K562 (cell line): ENCODE measurements around the gene ELOVL1. TPM values are rescaled to one million over a fixed set of nuclear protein-coding genes. Genes with fewer than 3 reads are reported as not detected.

Experiments used
- BCOR ChIP-seq: fragments of 450-650 bp; IDR thresholded peaks from 2 replicates; pipeline ENCODE4 v1.6.1; 2016
- BDP1 ChIP-seq: IDR thresholded peaks from 3 replicates; pipeline ENCODE4 v1.6.1; 2011; ENCODE audit not compliant: insufficient read length, insufficient read depth
- BRD9 ChIP-seq: fragments of 450-650 bp; IDR thresholded peaks from 2 replicates; pipeline ENCODE4 v1.6.1; 2018; ENCODE audit warnings: low read depth; ENCODE audit not compliant: partially characterized antibody
- CBX1 ChIP-seq: sonication (generic); IDR thresholded peaks from 2 replicates; pipeline ENCODE4 v1.6.1; 2016; ENCODE audit warnings: antibody characterized with exemption, low read depth, mild to moderate bottlenecking
- CC2D1A ChIP-seq: fragments of 450-650 bp; IDR thresholded peaks from 2 replicates; pipeline ENCODE4 v1.6.1; 2017; ENCODE audit warnings: mild to moderate bottlenecking
- CXXC5 ChIP-seq: fragments of 250-450 bp; sonication (Bioruptor Pico); IDR thresholded peaks from 2 replicates; pipeline ENCODE4 v1.8.0; 2022; ENCODE audit warnings: inconsistent platforms, mild to moderate bottlenecking, moderate library complexity
- EHMT2 ChIP-seq: fragments of 450-650 bp; IDR thresholded peaks from 2 replicates; pipeline ENCODE4 v1.6.1; 2018; ENCODE audit warnings: antibody characterized with exemption
- EWSR1 ChIP-seq: fragments of 450-650 bp; IDR thresholded peaks from 2 replicates; pipeline ENCODE4 v1.6.1; 2018; ENCODE audit warnings: borderline replicate concordance, mild to moderate bottlenecking, low read depth, moderate library complexity; ENCODE audit not compliant: partially characterized antibody
- GABPB1 ChIP-seq: sonication (generic); formaldehyde crosslinking; IDR thresholded peaks from 2 replicates; pipeline ENCODE4 v1.8.0; 2022; ENCODE audit warnings: mild to moderate bottlenecking, missing genetic modification reagents
- GATAD2A ChIP-seq: fragments of 450-650 bp; IDR thresholded peaks from 2 replicates; pipeline ENCODE4 v1.6.1; 2017
- HES1 ChIP-seq: fragments of 450-650 bp; IDR thresholded peaks from 2 replicates; pipeline ENCODE4 v1.6.1; 2016; ENCODE audit warnings: low read depth, mild to moderate bottlenecking, moderate library complexity
- MXI1 ChIP-seq: IDR thresholded peaks from 2 replicates; pipeline ENCODE4 v1.6.1; 2011; ENCODE audit warnings: low read depth, mild to moderate bottlenecking, improper control_type of control experiment, low read length
- NCOA4 ChIP-seq: fragments of 450-650 bp; IDR thresholded peaks from 2 replicates; pipeline ENCODE4 v1.6.1; 2018; ENCODE audit warnings: mild to moderate bottlenecking; ENCODE audit not compliant: partially characterized antibody
- NFIC ChIP-seq: fragments of 450-650 bp; IDR thresholded peaks from 2 replicates; pipeline ENCODE4 v1.6.1; 2017; ENCODE audit warnings: mild to moderate bottlenecking, inconsistent platforms
- NFRKB ChIP-seq: fragments of 450-650 bp; IDR thresholded peaks from 2 replicates; pipeline ENCODE4 v1.6.1; 2016; ENCODE audit warnings: low read depth
- NR2C1 ChIP-seq, 2 experiments: fragments of 450-650 bp; IDR thresholded peaks; 2 replicates each; pipeline ENCODE4 v1.6.1; 2017; ENCODE audit warnings: mild to moderate bottlenecking in 2 of 2, antibody characterized with exemption in 1 of 2, inconsistent platforms in 1 of 2, missing compliant biosample characterization in 1 of 2, missing genetic modification characterization in 1 of 2
- NR4A1 ChIP-seq, 2 experiments: fragments of 250-450 bp in 1 of 2; fragments of 450-650 bp in 1 of 2; sonication (Bioruptor Pico) in 1 of 2; IDR thresholded peaks; 2 replicates each; pipeline versions ENCODE4 v1.4.0 to v1.6.1; 2016 to 2020; ENCODE audit warnings: mild to moderate bottlenecking in 2 of 2, missing compliant biosample characterization in 1 of 2, missing genetic modification characterization in 1 of 2, moderate library complexity in 1 of 2
- PCBP1 ChIP-seq: fragments of 200-400 bp; formaldehyde crosslinking; IDR thresholded peaks from 2 replicates; pipeline ENCODE4 v1.6.1; 2018; ENCODE audit warnings: mild to moderate bottlenecking, low read depth, low read length; ENCODE audit not compliant: poor library complexity, severe bottlenecking
- RCOR1 ChIP-seq, 2 experiments: IDR thresholded peaks; 2 replicates each; pipeline ENCODE4 v1.6.1; 2012; ENCODE audit warnings: low read depth in 2 of 2, low read length in 2 of 2, borderline replicate concordance in 1 of 2, improper control_type of control experiment in 1 of 2
- SAP30 ChIP-seq: fragments of 200-600 bp; sonication (generic); IDR thresholded peaks from 2 replicates; pipeline ENCODE4 v1.6.1; 2012; ENCODE audit warnings: borderline replicate concordance, low read depth, mild to moderate bottlenecking, moderate library complexity, low read length, control low read depth, inconsistent platforms; ENCODE audit not compliant: insufficient read depth, poor library complexity, severe bottlenecking
- SIX5 ChIP-seq, 2 experiments: IDR thresholded peaks; 2 replicates each; pipeline ENCODE4 v1.6.1; 2011; ENCODE audit warnings: low read length in 2 of 2, borderline replicate concordance in 1 of 2, low read depth in 1 of 2, mild to moderate bottlenecking in 1 of 2, moderate library complexity in 1 of 2; ENCODE audit not compliant: insufficient read depth in 1 of 2
- SOX6 ChIP-seq: fragments of 450-650 bp; IDR thresholded peaks from 2 replicates; pipeline ENCODE4 v1.6.1; 2014; ENCODE audit warnings: mild to moderate bottlenecking
- SRF ChIP-seq, 2 experiments: fragments of 250-450, 450-650 bp in 1 of 2; sonication (Bioruptor Pico) in 1 of 2; sonication (generic) in 1 of 2; formaldehyde crosslinking; IDR thresholded peaks; 2 replicates each; pipeline versions ENCODE4 v1.5.0 to v1.5.1; 2020 to 2022; ENCODE audit warnings: mild to moderate bottlenecking in 1 of 2, missing genetic modification reagents in 1 of 2
- WHSC1 ChIP-seq: IDR thresholded peaks from one replicate; pipeline ENCODE4 v1.6.1; 2012; ENCODE audit warnings: low read length, control low read depth, inconsistent platforms
- ZKSCAN1 ChIP-seq: fragments of 150-350 bp; IDR thresholded peaks from 2 replicates; pipeline ENCODE4 v1.6.1; 2016; ENCODE audit warnings: low read depth, low read length
- ZNF143 ChIP-seq: sonication (generic); formaldehyde crosslinking; IDR thresholded peaks from 2 replicates; pipeline ENCODE4 v1.9.0; 2022; ENCODE audit warnings: mild to moderate bottlenecking, missing genetic modification reagents
- ZNF24 ChIP-seq: fragments of 450-650 bp; IDR thresholded peaks from 2 replicates; pipeline ENCODE4 v1.6.1; 2016
- ZNF583 ChIP-seq: fragments of 250-450 bp; sonication (Bioruptor Pico); IDR thresholded peaks from 2 replicates; pipeline ENCODE4 v1.4.0; 2020
- ZNF695 ChIP-seq: fragments of 450-650 bp; formaldehyde crosslinking; IDR thresholded peaks from 2 replicates; pipeline ENCODE4 v1.4.0; 2020; ENCODE audit warnings: mild to moderate bottlenecking, moderate library complexity
- ZNF830 ChIP-seq: fragments of 250-450 bp; sonication (Bioruptor Pico); IDR thresholded peaks from 2 replicates; pipeline ENCODE4 v1.5.0; 2021; ENCODE audit warnings: mild to moderate bottlenecking
- polyA plus RNA-seq, 8 experiments: library from polyadenylated mRNA; depleted of rRNA in 4 of 8; stranded (reverse) in 5 of 8; unstranded in 3 of 8; fragments of >200 nt; fragmentation: Nextera tagmentation in 2 of 8; fragmentation: Illumina TruSeq in 1 of 8; extraction: Ambion mirVana in 2 of 8; extraction: Trizol in 1 of 8; gene quantifications; 2 replicates each; pipeline versions ENCODE4 v1.2.1 to v1.2.3, GENCODE V29; 2011 to 2014; ENCODE audit warnings: inconsistent platforms in 1 of 8, missing spikeins in 1 of 8
- total RNA-seq, 7 experiments: library from RNA; depleted of rRNA in 6 of 7; stranded (reverse); fragments of >200 nt in 6 of 7; fragmentation: Illumina TruSeq in 2 of 7; extraction: Trizol in 2 of 7; gene quantifications; 2 replicates each; pipeline versions ENCODE4 v1.2.1 to v1.2.3, GENCODE V29; 2011 to 2021; ENCODE audit warnings: low replicate concordance in 1 of 7

Gene ELOVL1
- total and polyA plus RNA-seq, 9 of the 15 experiments (the other 6 are each of a cell fraction or from before 2014, with no cell fraction given): 51.0 to 157 (median 70.3) TPM

- no peak for TF ChIP-seq EWSR1
- TF ChIP-seq WHSC1: no peak
- TF ChIP-seq CXXC5: peak; percentile 68
- TF ChIP-seq BCOR: peak; percentile 87
- TF ChIP-seq RCOR1 (IDR thresholded peaks at IDR 0.05; ENCODE audit: borderline replicate concordance in 1 of 2, low read depth in 2 of 2, low read length in 2 of 2): peak in 1 of 2 experiments; percentile 97; a peak in 2 of 4 replicates
- no peak for TF ChIP-seq NR4A1 (CRISPR knock-in tag; IDR thresholded peaks at IDR 0.05)
- TF ChIP-seq NR4A1 (tag; IDR thresholded peaks at IDR 0.05): 0 out of 2 replicates have a peak, but pooled peaks have one; percentile 65
- peak; percentile 95 for TF ChIP-seq HES1
- no peak for TF ChIP-seq CBX1
- TF ChIP-seq BDP1: no peak
- TF ChIP-seq NFIC: peak; percentile 98
- TF ChIP-seq ZNF830 (CRISPR knock-in tag): no peak
- no peak for TF ChIP-seq SIX5 (IDR thresholded peaks at IDR 0.05; ENCODE audit: borderline replicate concordance in 1 of 2, insufficient read depth in 1 of 2, low read depth in 1 of 2, low read length in 2 of 2)
- no peak for TF ChIP-seq EHMT2
- no peak for TF ChIP-seq GABPB1
- no peak for TF ChIP-seq CC2D1A
- no peak for TF ChIP-seq ZKSCAN1
- no peak for TF ChIP-seq ZNF695 (CRISPR knock-in tag)
- no peak for TF ChIP-seq MXI1
- TF ChIP-seq ZNF143 (CRISPR knock-in tag): no peak
- TF ChIP-seq BRD9: no peak
- TF ChIP-seq SRF (CRISPR knock-in tag; IDR thresholded peaks at IDR 0.05): no peak
- TF ChIP-seq ZNF583 (CRISPR knock-in tag): 0 out of 2 replicates have a peak, but pooled peaks have one; percentile 24
- TF ChIP-seq GATAD2A: 0 out of 2 replicates have a peak, but pooled peaks have one; percentile 15
- no peak for TF ChIP-seq NR2C1 (IDR thresholded peaks at IDR 0.05)
- TF ChIP-seq NR2C1 (tag; IDR thresholded peaks at IDR 0.05): peak; percentile 57
- TF ChIP-seq SAP30: no peak
- TF ChIP-seq NFRKB: no peak
- TF ChIP-seq ZNF24: no peak
- TF ChIP-seq NCOA4: no peak
- no peak for TF ChIP-seq PCBP1
- peak; percentile 92 for TF ChIP-seq SOX6
These were observed 37.5 kb upstream of the ELOVL1 start (continued) for GRCh38 chr1:43405219-43405875.
